Measurements from ENCODE around the gene RPIA.

GRCh38 chr2:88764850-88765153, 73.3 kb downstream of the RPIA start:
- TF ChIP-seq CTCF (IDR thresholded peaks at IDR 0.05) (no peak), POLR2A (IDR thresholded peaks at IDR 0.05) (no peak)
